Upper lobe of left lung (tissue), 6 donors: Measurements from ENCODE around the gene MYOZ2. TPM values are rescaled to one million over a fixed set of nuclear protein-coding genes. Genes with fewer than 3 reads are reported as not detected.

ENCODE experiments used
- ATAC-seq, 2 donors: fragments of 200-7000 bp; cut with Tn5 transposase; one replicate each; pipeline ENCODE4 v1.9.1; 2022; ENCODE audit warnings: mild to moderate bottlenecking in 2 of 2, moderate library complexity in 2 of 2; ENCODE audit not compliant: low FRiP score in 2 of 2
- DNase-seq, 2 donors: peaks; one replicate each; pipeline ENCODE4 v3.0.0-alpha.2; 2019 to 2020
- H3K27ac ChIP-seq, 4 donors: fragments of 200-600 bp; sonication (generic); one replicate each; pipeline ENCODE4 v1.5.1; 2016 to 2019
- H3K27me3 ChIP-seq, 4 donors: fragments of 200-600 bp; sonication (generic); one replicate each; pipeline ENCODE4 v1.5.1; 2017 to 2019
- H3K36me3 ChIP-seq, 4 donors: fragments of 200-600 bp; sonication (generic); one replicate each; pipeline ENCODE4 v1.5.1; 2016 to 2019
- H3K4me1 ChIP-seq, 4 donors: fragments of 200-600 bp; sonication (generic); one replicate each; pipeline ENCODE4 v1.5.1; 2018 to 2019
- H3K4me3 ChIP-seq, 4 donors: fragments of 200-600 bp; sonication (generic); one replicate each; pipeline ENCODE4 v1.5.1; 2017 to 2019; ENCODE audit warnings: mild to moderate bottlenecking in 2 of 4, moderate library complexity in 1 of 4
- H3K9me3 ChIP-seq, 4 donors: fragments of 200-600 bp; sonication (generic); one replicate each; pipeline ENCODE4 v1.5.1; 2018 to 2019
- CTCF ChIP-seq, 6 experiments: fragments of 450-650 bp in 4 of 6; fragments of 200-600 bp in 2 of 6; sonication (generic) in 2 of 6; IDR thresholded peaks; one replicate each; pipeline ENCODE4 v1.5.1; 2016 to 2019; ENCODE audit warnings: antibody characterized with exemption in 6 of 6
- EP300 ChIP-seq, 4 donors: sonication (generic); formaldehyde crosslinking; IDR thresholded peaks; one replicate each; pipeline ENCODE4 v1.5.1; 2017; ENCODE audit warnings: antibody characterized with exemption in 4 of 4, control low read depth in 2 of 4
- POLR2A ChIP-seq, 4 donors: fragments of 450-650 bp; IDR thresholded peaks; one replicate each; pipeline ENCODE4 v1.5.1; 2016 to 2017; ENCODE audit warnings: antibody characterized with exemption in 4 of 4, mild to moderate bottlenecking in 2 of 4
- POLR2AphosphoS5 ChIP-seq, 2 donors: sonication (generic); formaldehyde crosslinking; IDR thresholded peaks; one replicate each; pipeline ENCODE4 v1.5.1; 2017; ENCODE audit warnings: antibody characterized with exemption in 2 of 2
- WGBS, 2 donors: methylation state at CpG; one replicate each; pipeline ENCODE4 v1.1.5; 2017 to 2018; 5-methylcytosine and 5-hydroxymethylcytosine counted together
- total RNA-seq, 6 donors: library from RNA; depleted of rRNA in 4 of 6; stranded (reverse); fragments of >200 nt in 4 of 6; gene quantifications; one replicate each; pipeline versions ENCODE4 v1.1.0 to v1.2.1, GENCODE V29; 2016 to 2021
- donor health status: DM: no; HTN: no; CAD: no; lungs with moderate emphysema.
- donor health status: DM: no; HTN: yes; CAD: no; lungs with severe emphysema.

MYOZ2 gene
- total RNA-seq = under 1 TPM in 2 of 6 donors, not detected in 4; 0.13 to 0.20 TPM

- DNase-seq (no peak), ATAC-seq (no peak)
- Histone ChIP-seq H3K9me3 (no peaks in the 10 kb centered on the region), H3K4me3 (no peak within 1 kb of the TSS), H3K27me3 (no peaks in the 10 kb centered on the region), H3K4me1 (peaks cover 2 to 13% (median 8%) of the 10 kb centered on the region in 4 donors), H3K27ac (no peak within 1 kb of the TSS), H3K36me3 (no peaks in the 10 kb centered on the region)
- WGBS, 2 donors = 83 to 90% methylated on average over 2 of the region's 2 CpGs
- no peak for TF ChIP-seq EP300 (IDR thresholded peaks at IDR 0.05)
- TF ChIP-seq POLR2A (IDR thresholded peaks at IDR 0.05) = no peak
- TF ChIP-seq CTCF (IDR thresholded peaks at IDR 0.05) = no peak
- TF ChIP-seq POLR2AphosphoS5 (IDR thresholded peaks at IDR 0.05) = no peak
Measured at GRCh38 chr4:119135721-119136121, at the start of gene MYOZ2. Gene MYOZ2 (plus strand): TSS chr4:119135832. CDS start chr4:119136526, 694 bp downstream.

GRCh38 chr4:119087121-119087520, 48.5 kb upstream of the MYOZ2 start:
- H3K27ac ChIP-seq = no peak overlapping the region
- H3K4me3 ChIP-seq = no peak overlapping the region
- H3K36me3 ChIP-seq = no peaks in the 10 kb centered on the region
- ATAC-seq (peak in 1 of 2 donors; percentile 54), DNase-seq (no peak)
- no peaks in the 10 kb centered on the region for H3K9me3 ChIP-seq
- peak in 1 of 6 experiments; percentile 18 for TF ChIP-seq CTCF (IDR thresholded peaks at IDR 0.05)
- TF ChIP-seq POLR2AphosphoS5 (IDR thresholded peaks at IDR 0.05) = no peak
- peaks cover 0 to 4% (median 2%) of the 10 kb centered on the region in 4 donors for H3K4me1 ChIP-seq
- no peaks in the 10 kb centered on the region for H3K27me3 ChIP-seq
- 45 to 67% methylated on average over 3 of the region's 3 CpGs for WGBS, 2 donors

- TF ChIP-seq POLR2A (IDR thresholded peaks at IDR 0.05) (no peak), EP300 (IDR thresholded peaks at IDR 0.05) (no peak), POLR2AphosphoS5 (IDR thresholded peaks at IDR 0.05) (no peak), CTCF (IDR thresholded peaks at IDR 0.05) (no peak)
- Histone ChIP-seq H3K27me3 (no peaks in the 10 kb centered on the region), H3K4me1 (peaks cover 0 to 4% (median 2%) of the 10 kb centered on the region in 4 donors), H3K36me3 (no peaks in the 10 kb centered on the region), H3K27ac (no peak overlapping the region), H3K9me3 (no peaks in the 10 kb centered on the region), H3K4me3 (no peak overlapping the region)
- no peak for DNase-seq
- WGBS, 2 donors = 76 to 88% methylated on average over 5 of the region's 5 CpGs
- no peak for ATAC-seq
Measured at GRCh38 chr4:119087656-119088055, 48.0 kb upstream of the MYOZ2 start.

- Histone ChIP-seq H3K27me3 (no peaks in the 10 kb centered on the region), H3K4me1 (peaks cover 0 to 6% (median 0%) of the 10 kb centered on the region in 4 donors), H3K36me3 (no peaks in the 10 kb centered on the region), H3K9me3 (no peaks in the 10 kb centered on the region), H3K4me3 (no peak overlapping the region), H3K27ac (no peak overlapping the region)
- DNase-seq = no peak
- ATAC-seq = no peak
- 60 to 61% methylated on average over 5 of the region's 5 CpGs for WGBS, 2 donors
- TF ChIP-seq POLR2AphosphoS5 (IDR thresholded peaks at IDR 0.05) (no peak), EP300 (IDR thresholded peaks at IDR 0.05) (no peak), POLR2A (IDR thresholded peaks at IDR 0.05) (no peak), CTCF (IDR thresholded peaks at IDR 0.05) (no peak)
Measured at GRCh38 chr4:119093042-119093827, 42.4 kb upstream of the MYOZ2 start.
